ENCODE data around the gene EXPH5. TPM values are rescaled to one million over a fixed set of nuclear protein-coding genes. Genes with fewer than 3 reads are reported as not detected.

Gene EXPH5
- total and polyA plus RNA-seq, 12 donors = 0.10 to 8.4 (median 1.3) TPM

GRCh38 chr11:108580645-108581044 is 12.9 kb downstream of the EXPH5 start:
- Histone ChIP-seq H3K4me1 (no peaks in the 10 kb centered on the region), H3K9me3 (peaks cover 0 to 5% (median 0%) of the 10 kb centered on the region in 11 donors), H3K36me3 (no peaks in the 10 kb centered on the region), H3K27ac (no peak overlapping the region), H3K27me3 (peaks cover 0 to 2% (median 0%) of the 10 kb centered on the region in 7 donors), H3K4me3 (no peak overlapping the region)
- intact Hi-C loops (cut with DNase I) = no loop called here
- ATAC-seq = no peak
- no peak for DNase-seq
- TF ChIP-seq CTCF (IDR thresholded peaks at IDR 0.05) = no peak
- WGBS, 2 donors = 87 to 88% methylated on average over 2 of the region's 2 CpGs

DNA sequence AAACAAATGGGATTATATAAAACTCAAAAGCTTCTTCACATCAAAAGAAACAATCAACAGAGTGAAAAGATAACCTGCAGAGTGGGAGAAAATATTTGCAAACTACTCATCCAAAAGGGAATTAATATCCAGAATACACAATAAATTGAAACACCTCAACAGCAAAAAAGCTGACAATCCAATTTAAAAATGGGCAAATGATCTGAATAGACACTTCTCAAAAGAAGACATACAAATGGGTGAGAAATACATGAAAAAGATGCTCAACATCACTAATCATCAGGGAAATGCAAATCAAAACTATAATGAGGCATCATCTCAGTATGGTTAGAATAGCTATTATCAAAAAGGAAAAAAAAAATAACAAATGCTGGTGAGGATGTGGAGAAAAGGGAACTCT is 13.5 kb downstream of the EXPH5 start:
- DNase-seq (no peak), ATAC-seq (no peak)
- H3K36me3 ChIP-seq = no peaks in the 10 kb centered on the region

GRCh38 chr11:108576523-108576922 is 17.0 kb downstream of the EXPH5 start:
- ATAC-seq (no peak), DNase-seq (no peak)
- intact Hi-C loops (cut with DNase I) = no loop called here
- no peak overlapping the region for H3K27ac ChIP-seq
- H3K4me1 ChIP-seq = no peaks in the 10 kb centered on the region
- peaks cover 0 to 11% (median 0%) of the 10 kb centered on the region in 11 donors for H3K9me3 ChIP-seq
- H3K4me3 ChIP-seq = no peak overlapping the region
- WGBS, 2 donors = 42 to 46% methylated on average over 1 of the region's 1 CpG
- no peaks in the 10 kb centered on the region for H3K36me3 ChIP-seq
- peaks cover 0 to 2% (median 0%) of the 10 kb centered on the region in 7 donors for H3K27me3 ChIP-seq
- no peak for TF ChIP-seq CTCF (IDR thresholded peaks at IDR 0.05)

More for the DNA sequence above, 13.5 kb downstream of the EXPH5 start:
- no peak overlapping the region for H3K27ac ChIP-seq
- intact Hi-C loops (cut with DNase I) = no loop called here
- peaks cover 0 to 2% (median 0%) of the 10 kb centered on the region in 7 donors for H3K27me3 ChIP-seq
- H3K4me1 ChIP-seq = no peaks in the 10 kb centered on the region
- H3K4me3 ChIP-seq = no peak overlapping the region
- H3K9me3 ChIP-seq = peaks cover 0 to 6% (median 0%) of the 10 kb centered on the region in 11 donors
- no peak for TF ChIP-seq CTCF (IDR thresholded peaks at IDR 0.05)

- WGBS, 2 donors = 83 to 84% methylated on average over 4 of the region's 4 CpGs
- intact Hi-C loops (cut with DNase I) = no loop called here
- no peak overlapping the region for H3K4me3 ChIP-seq
- H3K27ac ChIP-seq = no peak overlapping the region
- H3K36me3 ChIP-seq = no peaks in the 10 kb centered on the region
- ATAC-seq = no peak
- no peak for TF ChIP-seq CTCF (IDR thresholded peaks at IDR 0.05)
- DNase-seq = no peak
- peaks cover 0 to 11% (median 0%) of the 10 kb centered on the region in 11 donors for H3K9me3 ChIP-seq
- no peaks in the 10 kb centered on the region for H3K27me3 ChIP-seq
- no peaks in the 10 kb centered on the region for H3K4me1 ChIP-seq
Observed at GRCh38 chr11:108574675-108575074, 18.9 kb downstream of the EXPH5 start.
